SK-N-MC (cell line): ENCODE data around the gene PHB1.
A peak's percentile ranks its signal among the peaks of the same experiment; 100 is the strongest.

Experiments used
- DNase-seq: peaks from one replicate; pipeline ENCODE4 v3.0.0-alpha.2; 2011; ENCODE audit warnings: low read depth, low spot score
- H3K27ac ChIP-seq: fragments of 200-600 bp; sonication (generic); 2 replicates; pipeline ENCODE4 v1.5.1; 2016; ENCODE audit warnings: mixed run types
- H3K36me3 ChIP-seq: fragments of 200-600 bp; sonication (generic); 2 replicates; pipeline ENCODE4 v1.6.1; 2017; ENCODE audit warnings: antibody characterized with exemption, low read length, mixed read lengths; ENCODE audit not compliant: insufficient read depth
- H3K4me3 ChIP-seq: fragments of 200-600 bp; sonication (generic); 2 replicates; pipeline ENCODE4 v1.5.1; 2016
- H3K9ac ChIP-seq: fragments of 200-600 bp; sonication (generic); 2 replicates; pipeline ENCODE4 v1.8.0; 2017; ENCODE audit warnings: mixed run types, mixed read lengths; ENCODE audit not compliant: insufficient read length
- H3K9me3 ChIP-seq: fragments of 200-600 bp; sonication (generic); 2 replicates; pipeline ENCODE4 v1.6.1; 2017; ENCODE audit warnings: low read depth, mild to moderate bottlenecking, antibody characterized with exemption, low read length, moderate library complexity, mixed read lengths
- EZH2 ChIP-seq: fragments of 200-600 bp; sonication (generic); IDR thresholded peaks from one replicate; pipeline ENCODE4 v1.6.1; 2017; ENCODE audit warnings: antibody characterized with exemption
- FOXP2 ChIP-seq: optimal IDR thresholded peaks from 2 replicates; pipeline ENCODE3; 2011; ENCODE audit warnings: mild to moderate bottlenecking, moderate library complexity; ENCODE audit not compliant: insufficient read depth; ENCODE audit errors: extremely low read length, control extremely low read depth
- POLR2AphosphoS5 ChIP-seq: IDR thresholded peaks from 2 replicates; pipeline ENCODE4 v1.6.1; 2012; ENCODE audit warnings: mild to moderate bottlenecking, low read depth, low read length, borderline replicate concordance

The PHB1 gene

GRCh38 chr17:49414271-49414621, 436 bp downstream of the PHB1 start:
- Histone ChIP-seq H3K27ac (no peak overlapping the region), H3K36me3 (peaks cover 42% of the 10 kb centered on the region), H3K4me3 (peak overlapping the region; percentile 96), H3K9me3 (no peaks in the 10 kb centered on the region), H3K9ac (peak overlapping the region; percentile 91)
- no peak for DNase-seq
- TF ChIP-seq FOXP2 = no peak

- Histone ChIP-seq H3K9me3 (no peaks in the 10 kb centered on the region), H3K27ac (no peak overlapping the region), H3K9ac (no peak overlapping the region), H3K4me3 (no peak overlapping the region), H3K36me3 (peaks cover 94% of the 10 kb centered on the region)
- TF ChIP-seq FOXP2 (no peak), POLR2AphosphoS5 (no peak), EZH2 (no peak)
- DNase-seq = no peak
Measured at GRCh38 chr17:49409066-49409465, 5.6 kb downstream of the PHB1 start.

- Histone ChIP-seq H3K36me3 (peaks cover 98% of the 10 kb centered on the region), H3K27ac (peak overlapping the region; percentile 35)
Measured at GRCh38 chr17:49407981-49408501, 6.6 kb downstream of the PHB1 start.

GRCh38 chr17:49407086-49407485, 7.6 kb downstream of the PHB1 start:
- TF ChIP-seq FOXP2 = no peak
- TF ChIP-seq POLR2AphosphoS5 = no peak
- TF ChIP-seq EZH2 = no peak
- no peaks in the 10 kb centered on the region for H3K9me3 ChIP-seq
- peaks cover 93% of the 10 kb centered on the region for H3K36me3 ChIP-seq
- DNase-seq = no peak
- H3K9ac ChIP-seq = no peak overlapping the region
- no peak overlapping the region for H3K4me3 ChIP-seq
- no peak overlapping the region for H3K27ac ChIP-seq

More at GRCh38 chr17:49407981-49408501, 6.6 kb downstream of the PHB1 start:
- no peak for TF ChIP-seq EZH2
- no peak for TF ChIP-seq FOXP2
- no peak for TF ChIP-seq POLR2AphosphoS5
- DNase-seq = no peak
- Histone ChIP-seq H3K9me3 (no peaks in the 10 kb centered on the region), H3K4me3 (no peak overlapping the region), H3K9ac (peak overlapping the region; percentile 57)

GRCh38 chr17:49406421-49407061, 8.1 kb downstream of the PHB1 start:
- Histone ChIP-seq H3K9me3 (no peaks in the 10 kb centered on the region), H3K9ac (no peak overlapping the region), H3K4me3 (no peak overlapping the region), H3K36me3 (peaks cover 88% of the 10 kb centered on the region), H3K27ac (no peak overlapping the region)
- TF ChIP-seq FOXP2 = no peak
- no peak for TF ChIP-seq EZH2
- no peak for TF ChIP-seq POLR2AphosphoS5
- DNase-seq = no peak

GRCh38 chr17:49404906-49405305, 9.8 kb downstream of the PHB1 start:
- H3K27ac ChIP-seq = no peak overlapping the region
- no peak overlapping the region for H3K9ac ChIP-seq
- H3K4me3 ChIP-seq = no peak overlapping the region

GRCh38 chr17:49404361-49404760, 10.3 kb downstream of the PHB1 start:
- no peak overlapping the region for H3K9ac ChIP-seq
- DNase-seq = no peak
- H3K36me3 ChIP-seq = peaks cover 66% of the 10 kb centered on the region

More at GRCh38 chr17:49404906-49405305, 9.8 kb downstream of the PHB1 start:
- no peaks in the 10 kb centered on the region for H3K9me3 ChIP-seq
- TF ChIP-seq FOXP2 = no peak
- no peak for TF ChIP-seq EZH2
- no peak for TF ChIP-seq POLR2AphosphoS5
- H3K36me3 ChIP-seq = peaks cover 71% of the 10 kb centered on the region
- DNase-seq = no peak

GRCh38 chr17:49403514-49404289, 11.0 kb downstream of the PHB1 start:
- H3K9me3 ChIP-seq = no peaks in the 10 kb centered on the region
- no peak overlapping the region for H3K4me3 ChIP-seq
- TF ChIP-seq FOXP2 = no peak
- TF ChIP-seq POLR2AphosphoS5 = no peak
- no peak for TF ChIP-seq EZH2
- no peak overlapping the region for H3K27ac ChIP-seq
- H3K36me3 ChIP-seq = peaks cover 59% of the 10 kb centered on the region
- no peak overlapping the region for H3K9ac ChIP-seq
- DNase-seq = no peak

More at GRCh38 chr17:49404361-49404760, 10.3 kb downstream of the PHB1 start:
- TF ChIP-seq FOXP2 = no peak
- TF ChIP-seq EZH2 = no peak
- no peak for TF ChIP-seq POLR2AphosphoS5
- no peak overlapping the region for H3K4me3 ChIP-seq
- no peak overlapping the region for H3K27ac ChIP-seq
- no peaks in the 10 kb centered on the region for H3K9me3 ChIP-seq
